HG02623 (cell line): ENCODE data around the gene MAP4.
"Not testable (repeated sequence)": the region's sequence is repeated elsewhere in the genome, so short reads cannot be mapped to it uniquely, and the experiment has no call there.

Experiments
- ATAC-seq: cut with Tn5 transposase; IDR thresholded peaks from one replicate; pipeline ENCODE4 v1.9.1; 2021; ENCODE audit warnings: moderate library complexity; ENCODE audit not compliant: unreplicated experiment

The MAP4 gene

DNA sequence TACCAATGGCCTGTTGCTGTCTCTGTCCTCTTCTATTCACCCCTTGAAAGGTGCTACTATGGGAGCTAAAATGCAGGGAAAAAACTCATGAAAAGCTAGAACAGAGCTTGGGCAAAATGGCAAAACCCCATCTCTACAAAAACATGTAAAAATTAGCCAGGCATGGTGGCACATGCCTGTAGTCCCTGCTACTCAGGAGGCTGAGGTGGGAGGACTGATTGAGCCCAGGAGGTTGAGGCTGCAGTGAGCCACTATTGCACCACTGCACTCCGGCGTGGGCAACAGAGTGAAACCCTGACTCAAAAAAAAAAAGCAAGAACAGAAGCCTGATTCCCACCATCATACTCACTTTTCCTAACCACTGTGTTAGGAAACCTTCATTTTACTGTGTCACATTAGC is 1.9 kb downstream of the MAP4 start:
- no peak for ATAC-seq

DNA sequence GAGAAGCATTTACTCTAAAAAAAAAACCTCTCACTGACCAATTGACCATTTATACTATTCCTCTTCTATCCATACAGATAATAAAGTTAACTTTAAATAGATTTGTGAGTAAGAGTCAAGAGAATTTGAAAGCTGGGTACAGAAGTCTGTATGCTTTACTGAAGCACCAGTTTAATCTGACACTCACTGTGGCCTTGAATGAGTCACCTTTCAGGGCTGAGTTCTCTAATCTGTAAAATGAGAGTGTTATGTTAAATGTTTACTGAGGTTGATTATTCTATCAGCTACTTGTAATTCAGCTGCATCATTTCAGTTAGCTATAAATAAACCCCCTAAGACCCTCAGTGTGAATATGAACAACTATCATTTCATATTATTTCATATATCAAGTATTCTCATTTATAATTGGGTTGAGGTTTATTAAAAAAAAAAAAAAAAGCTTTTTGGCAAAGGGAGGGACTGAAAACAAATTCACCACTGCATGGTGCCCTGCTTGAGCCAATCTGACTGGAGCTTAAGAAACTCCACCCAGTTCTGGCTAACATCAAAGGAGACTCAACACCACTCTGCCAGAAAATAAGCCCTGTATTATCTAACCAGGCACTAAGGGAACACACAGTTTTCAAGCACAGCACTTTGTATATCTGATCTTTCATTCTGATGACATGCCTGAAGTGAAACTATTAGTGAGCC is 2.8 kb downstream of the MAP4 start:
- ATAC-seq = no peak

DNA sequence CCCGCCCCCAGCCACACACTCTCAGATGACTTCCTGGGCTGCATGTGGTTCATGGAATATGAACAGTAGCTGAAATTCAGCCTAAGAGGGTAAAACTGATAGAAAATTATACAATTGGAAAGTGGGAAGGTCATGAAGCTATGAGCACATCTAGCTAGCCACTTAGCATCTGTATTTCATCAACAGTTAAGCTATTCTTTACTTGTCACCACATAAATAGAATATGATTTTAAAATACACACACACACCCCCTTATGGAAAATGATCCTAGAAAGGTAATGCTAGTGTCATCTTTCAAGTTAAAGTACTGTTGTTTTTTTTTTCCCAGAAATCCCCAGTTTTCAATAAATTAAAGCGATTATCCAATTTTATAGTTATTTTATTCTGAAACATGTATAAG is 3.6 kb downstream of the MAP4 start:
- ATAC-seq = no peak

DNA sequence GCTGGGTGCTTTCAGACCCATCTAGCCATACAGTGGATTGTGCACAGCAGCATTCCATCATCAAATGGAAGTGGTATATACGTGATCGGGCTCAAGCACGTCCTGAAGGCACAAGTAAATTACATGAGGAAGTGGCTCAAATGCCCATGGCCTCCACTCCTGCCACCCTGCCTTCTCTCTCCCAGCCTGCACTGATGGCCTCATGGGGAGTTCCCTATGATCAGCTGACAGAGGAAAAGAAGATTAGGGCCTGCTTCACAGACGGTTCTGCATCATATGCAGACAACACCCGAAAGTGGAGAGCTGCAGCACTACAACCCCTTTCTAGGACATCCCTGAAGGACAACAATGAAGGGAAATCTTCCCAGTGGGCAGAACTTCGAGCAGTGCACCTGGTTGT is 8.2 kb downstream of the MAP4 start:
- ATAC-seq = not testable (repeated sequence)

DNA sequence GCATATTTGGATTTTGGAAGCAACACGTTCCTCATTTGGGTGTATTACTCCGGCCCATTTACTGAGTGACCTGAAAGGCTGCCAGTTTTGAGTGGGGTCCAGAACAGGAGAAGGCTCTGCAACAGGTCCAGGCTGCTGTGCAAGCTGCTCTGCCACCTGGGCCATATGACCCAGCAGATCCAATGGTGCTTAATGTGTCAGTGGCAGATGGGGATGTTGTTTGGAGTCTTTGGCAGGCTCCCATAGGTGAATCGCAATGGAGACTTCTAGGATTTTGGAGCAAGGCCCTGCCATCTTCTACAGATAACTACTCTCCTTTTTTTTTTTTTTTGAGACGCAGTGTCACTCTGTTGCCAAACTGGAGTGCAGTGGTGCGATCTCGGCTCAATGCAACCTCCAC is 8.9 kb downstream of the MAP4 start:
- not testable (repeated sequence) for ATAC-seq

DNA sequence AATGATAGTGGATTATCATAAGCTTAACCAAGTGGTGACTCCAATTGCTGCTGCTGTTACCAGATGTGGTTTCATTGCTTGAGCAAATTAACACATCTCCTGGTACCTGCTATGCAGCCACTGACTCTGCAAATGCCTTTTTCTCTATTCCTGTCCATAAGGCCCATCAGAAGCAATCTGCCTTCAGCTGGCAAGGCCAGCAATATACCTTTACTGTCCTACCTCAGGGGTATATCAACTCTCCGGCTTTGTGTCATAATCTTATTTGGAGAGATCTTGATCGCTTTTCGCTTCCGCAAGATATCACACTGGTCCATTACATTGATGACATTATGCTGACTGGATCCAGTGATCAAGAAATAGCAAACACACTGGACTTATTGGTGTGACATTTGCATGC is 9.4 kb downstream of the MAP4 start:
- ATAC-seq = not testable (repeated sequence)

DNA sequence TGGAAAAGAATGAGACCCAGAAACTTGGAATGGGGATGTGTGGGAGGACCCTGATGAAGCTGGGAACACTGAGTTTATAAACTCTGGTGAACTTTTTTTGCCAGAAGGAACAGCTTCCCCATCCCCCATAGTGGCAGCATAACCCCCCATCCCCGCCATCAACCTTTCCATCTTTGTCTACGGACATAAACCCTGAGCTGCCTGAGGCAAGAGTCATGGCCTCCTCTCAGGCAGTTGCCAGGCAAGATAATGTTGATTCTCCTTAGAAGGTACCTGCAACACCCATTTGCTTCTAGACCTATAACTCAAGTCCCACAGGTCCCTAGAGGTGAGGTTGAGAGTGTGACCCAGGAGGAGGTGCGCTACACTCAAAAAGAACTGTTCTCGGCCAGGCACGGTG is 11.5 kb downstream of the MAP4 start:
- no peak for ATAC-seq

DNA sequence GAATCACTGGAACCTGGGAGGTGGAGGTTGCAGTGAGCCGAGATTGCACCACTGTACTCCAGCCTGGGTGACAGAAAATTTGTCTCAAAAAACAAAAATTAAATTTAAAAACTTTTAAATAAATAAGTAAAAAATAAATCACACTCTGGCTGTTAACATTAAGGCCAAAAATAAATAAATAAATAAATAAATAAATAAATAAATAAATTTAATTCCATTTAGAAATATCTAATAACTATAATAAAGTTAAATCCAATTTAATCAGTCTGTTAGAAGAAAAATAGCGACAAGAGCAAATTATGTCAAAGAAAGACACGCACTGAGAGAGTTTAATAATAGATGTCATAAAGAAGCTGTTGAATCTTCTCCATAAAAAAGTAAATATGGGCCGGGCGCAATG is 13.4 kb downstream of the MAP4 start:
- no peak for ATAC-seq

DNA sequence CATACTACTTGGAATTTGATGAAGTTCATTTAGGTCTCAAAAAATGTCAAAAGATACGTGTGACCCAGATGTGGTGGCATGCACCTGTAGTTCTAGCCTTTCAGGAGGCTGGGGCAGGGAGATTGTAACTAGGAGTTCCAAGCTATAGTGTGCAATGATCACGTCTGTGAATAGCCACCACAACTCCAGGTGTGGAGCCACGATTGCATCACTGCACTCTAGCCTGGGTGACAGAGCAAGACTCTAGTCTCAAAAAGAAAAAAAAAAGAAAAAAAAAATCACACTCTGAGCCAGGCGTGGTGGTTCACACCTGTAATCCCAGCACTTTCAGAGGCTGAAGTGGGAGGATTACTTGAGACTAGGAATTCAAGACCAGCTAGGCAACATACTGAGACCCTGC is 14.2 kb downstream of the MAP4 start:
- no peak for ATAC-seq

DNA sequence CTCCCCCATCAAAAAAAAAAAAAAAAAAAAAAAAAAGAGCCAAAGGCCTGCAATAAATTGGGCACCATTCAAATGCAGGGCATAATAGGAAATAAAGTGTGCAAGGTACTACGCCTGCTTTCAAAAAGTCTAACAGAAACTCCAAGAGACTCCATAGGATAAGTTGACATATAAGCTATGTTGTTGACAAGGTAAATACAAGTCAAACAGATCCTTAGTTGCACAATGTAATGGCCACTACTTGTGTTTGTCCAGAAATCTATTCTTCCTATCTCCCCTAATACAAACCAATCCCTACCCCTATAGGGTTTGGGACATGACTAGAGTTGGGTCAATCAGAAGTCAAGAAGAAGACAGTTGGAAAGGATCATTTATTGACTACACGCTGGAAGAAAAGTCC is 16.0 kb downstream of the MAP4 start:
- ATAC-seq = no peak

DNA sequence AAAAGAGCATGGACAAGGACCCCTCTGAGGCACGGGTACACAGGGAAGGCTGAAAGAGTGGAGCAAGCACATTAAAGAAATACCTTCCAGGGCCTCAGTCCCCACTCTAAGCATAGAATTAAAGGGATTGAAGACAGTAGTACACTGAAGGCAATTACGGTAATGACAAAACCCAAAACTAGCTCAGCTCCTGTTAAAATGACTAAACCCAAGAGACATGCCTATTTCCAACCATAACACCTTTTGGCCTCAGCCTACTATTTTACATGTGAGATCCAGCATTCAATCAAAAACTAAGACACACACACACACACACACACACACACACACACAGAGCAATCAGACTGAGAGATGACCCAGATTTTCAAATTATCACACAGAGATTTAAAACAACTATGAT is 19.8 kb downstream of the MAP4 start:
- no peak for ATAC-seq

DNA sequence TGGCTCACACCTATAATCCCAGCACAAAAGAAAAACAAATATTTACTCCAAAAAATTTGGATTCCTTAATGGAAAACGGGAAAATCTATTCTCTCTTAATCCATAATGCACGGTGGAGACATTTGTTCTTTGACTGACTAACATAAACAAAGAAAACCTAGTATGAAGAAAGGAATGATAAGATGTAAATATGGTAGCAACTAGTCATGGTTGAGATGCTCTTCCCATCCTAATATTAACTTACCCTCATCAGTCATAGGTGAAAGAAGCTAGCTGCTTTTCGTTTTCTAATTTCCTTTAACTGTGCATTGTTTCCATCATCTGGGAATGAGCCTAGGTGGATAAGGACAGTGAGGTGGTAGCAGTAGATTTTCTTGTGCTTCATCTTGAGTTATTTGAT is 22.0 kb downstream of the MAP4 start:
- ATAC-seq = no peak

DNA sequence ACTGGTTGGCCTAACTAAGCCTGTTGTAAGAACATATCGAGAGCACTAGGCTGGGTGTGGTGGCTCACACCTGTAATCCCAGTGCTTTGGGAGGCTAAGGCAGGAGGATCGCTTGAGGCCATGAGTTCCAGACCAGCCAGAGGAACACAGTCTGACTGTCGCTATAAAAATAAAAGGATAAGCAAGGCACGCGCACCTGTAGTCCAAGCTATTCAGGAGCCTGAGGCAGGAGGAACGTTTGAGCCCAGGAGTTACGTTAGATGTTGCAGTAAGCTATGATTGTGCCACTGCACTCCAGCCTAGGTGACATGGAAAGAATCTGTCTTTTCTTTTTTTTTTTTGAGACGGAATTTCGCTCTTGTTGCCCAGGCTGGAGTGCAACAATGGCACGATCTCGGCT is 24.9 kb downstream of the MAP4 start:
- no peak for ATAC-seq

DNA sequence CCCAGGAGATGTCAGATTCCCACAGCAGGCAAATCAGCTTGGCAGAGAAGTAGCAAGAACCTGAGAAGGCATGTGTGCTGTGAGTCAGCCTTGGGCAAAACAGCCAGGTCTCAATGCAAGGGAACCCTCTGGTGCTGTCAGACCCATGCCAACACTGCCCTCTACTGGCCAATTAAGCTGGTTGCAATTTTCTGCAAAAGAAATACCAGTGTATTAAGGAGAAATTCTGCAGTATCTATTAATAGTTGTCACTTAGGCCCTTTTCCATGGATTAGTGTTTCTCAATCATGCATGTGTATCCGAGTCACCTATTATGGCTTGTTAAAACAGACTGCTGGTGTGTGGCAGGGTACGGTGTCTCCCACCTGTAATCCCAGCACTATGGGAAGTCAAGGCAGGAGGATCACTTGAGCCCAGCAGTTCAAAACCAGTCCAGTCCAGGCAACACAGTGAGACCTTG is 26.2 kb downstream of the MAP4 start:
- ATAC-seq = no peak

DNA sequence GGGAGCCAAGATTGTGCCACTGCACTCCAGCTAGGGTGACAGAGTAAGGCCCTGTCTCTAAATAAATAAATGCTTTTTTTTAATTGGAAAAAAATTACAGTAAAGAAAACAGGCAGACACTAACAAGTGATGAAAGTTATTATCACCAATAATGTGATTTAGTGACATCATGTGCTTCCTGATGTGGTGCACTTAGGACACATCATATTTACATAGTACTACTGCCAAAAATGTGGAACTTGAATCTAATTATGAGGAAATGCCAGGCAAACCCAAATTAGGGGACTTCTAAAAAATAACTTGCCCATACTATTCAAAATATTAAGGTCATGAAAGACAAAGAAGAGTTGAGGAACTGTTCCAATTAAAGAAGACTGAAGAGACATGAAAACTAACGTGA is 30.8 kb downstream of the MAP4 start:
- no peak for ATAC-seq

DNA sequence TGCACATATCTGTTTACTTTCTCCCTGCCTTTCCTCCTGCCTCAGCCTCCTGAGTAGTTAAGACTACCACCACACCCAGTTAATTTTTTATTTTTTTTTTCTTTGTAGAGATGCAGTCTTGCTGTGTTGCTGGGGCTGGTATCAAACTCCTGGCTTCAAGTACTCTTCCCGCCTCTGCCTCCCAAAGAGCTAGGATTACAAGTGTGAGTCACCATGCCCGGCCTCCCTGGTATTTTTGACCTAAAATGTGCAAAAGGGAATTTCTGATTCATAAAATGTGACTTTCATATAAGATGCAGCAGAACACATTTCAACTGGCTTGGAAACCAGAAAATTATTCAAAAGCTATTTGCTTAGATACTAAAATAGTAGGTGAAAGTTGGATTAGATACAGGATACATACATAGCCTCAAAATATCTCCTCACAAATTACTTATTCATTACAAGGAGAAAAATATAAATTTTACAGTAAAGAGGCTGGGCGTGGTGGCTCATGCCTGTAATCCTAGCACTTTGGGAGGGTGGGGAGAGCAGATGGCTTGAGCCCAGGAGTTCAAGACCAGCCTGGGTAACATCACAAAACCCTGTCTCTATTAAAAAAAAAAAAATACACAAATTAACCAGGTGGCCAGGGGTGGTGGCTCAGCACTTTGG is 32.0 kb downstream of the MAP4 start:
- no peak for ATAC-seq

DNA sequence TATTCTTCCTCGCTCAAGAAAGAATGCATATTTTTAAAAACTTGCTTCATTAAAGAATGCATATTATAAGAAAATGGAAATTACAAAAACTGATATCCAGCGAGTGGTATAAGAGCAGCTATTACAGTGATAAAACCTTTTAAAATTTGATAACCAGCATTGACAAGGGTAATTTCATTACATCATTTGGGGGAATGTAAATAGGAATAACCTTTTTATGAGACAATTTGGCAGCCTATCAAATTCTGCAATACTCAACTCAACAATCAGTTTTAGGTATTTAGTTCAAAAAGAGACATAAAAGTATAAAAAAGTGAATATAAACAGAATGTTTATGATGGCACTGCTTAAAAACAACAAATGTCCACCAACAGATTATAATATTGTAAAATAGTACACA is 35.4 kb downstream of the MAP4 start:
- ATAC-seq = no peak

DNA sequence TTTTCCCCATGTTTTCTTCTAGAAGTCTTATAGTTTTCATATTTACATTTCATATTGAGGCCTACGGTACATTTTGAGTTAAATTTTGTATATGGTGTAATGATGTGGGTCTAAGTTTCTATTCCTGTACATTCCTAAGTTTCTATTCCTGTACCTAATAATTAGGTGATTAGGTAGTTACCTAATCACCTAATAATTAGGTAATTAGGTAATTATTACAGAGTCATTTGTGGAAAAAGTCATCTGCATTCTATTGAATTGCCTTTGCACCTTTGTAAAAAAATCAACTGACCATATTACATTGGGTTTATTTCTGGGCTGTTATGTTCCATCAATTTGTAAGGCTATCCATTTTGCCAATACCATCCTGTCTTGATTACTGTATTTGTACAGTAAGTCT is 37.1 kb downstream of the MAP4 start:
- no peak for ATAC-seq

DNA sequence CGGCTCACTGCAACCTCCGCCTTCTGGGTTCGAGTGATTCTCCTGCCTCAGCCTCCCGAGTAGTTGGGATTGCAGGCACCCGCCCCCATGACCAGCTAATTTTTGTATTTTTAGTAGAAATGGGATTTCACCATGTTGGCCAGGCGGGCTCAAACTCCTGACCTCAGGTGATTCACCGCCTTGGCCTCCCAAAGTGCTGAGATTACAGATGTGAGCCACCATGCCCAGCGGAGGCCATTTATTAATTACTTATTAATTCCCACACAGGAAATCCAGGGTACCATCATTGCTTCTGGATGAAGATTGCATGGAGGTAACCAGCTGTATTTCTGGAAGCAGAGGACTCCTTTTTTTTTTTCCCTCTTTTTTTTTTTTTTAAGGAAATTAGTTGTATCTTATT is 37.8 kb downstream of the MAP4 start:
- ATAC-seq = no peak

DNA sequence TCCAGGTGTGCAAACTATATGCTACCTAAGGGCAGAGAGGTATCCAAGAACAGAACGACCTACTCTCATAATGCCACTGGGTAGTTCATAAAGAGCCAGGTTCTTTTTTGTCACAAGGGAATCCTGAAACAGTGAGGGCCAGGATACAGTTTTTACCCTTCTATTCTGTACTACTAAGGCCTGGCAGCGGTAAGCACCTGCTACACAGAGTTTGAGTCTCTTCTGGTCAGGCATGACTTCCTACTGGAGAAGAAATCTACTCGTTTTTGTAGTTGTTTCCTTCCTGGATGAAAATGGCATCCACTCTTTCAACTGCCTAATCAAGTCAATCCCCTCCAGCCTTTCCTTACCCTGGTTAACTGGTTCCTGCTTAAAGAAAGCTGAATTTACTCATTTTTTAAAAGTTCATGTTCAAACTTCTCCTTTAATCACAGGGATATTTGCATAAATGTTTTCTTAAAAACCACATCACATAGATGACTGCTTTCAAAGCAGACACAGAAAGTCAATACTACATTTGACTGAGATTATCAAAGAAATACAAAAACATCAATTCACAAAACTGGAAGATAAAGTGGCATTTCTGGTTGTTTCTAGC is 40.0 kb downstream of the MAP4 start:
- ATAC-seq = no peak

DNA sequence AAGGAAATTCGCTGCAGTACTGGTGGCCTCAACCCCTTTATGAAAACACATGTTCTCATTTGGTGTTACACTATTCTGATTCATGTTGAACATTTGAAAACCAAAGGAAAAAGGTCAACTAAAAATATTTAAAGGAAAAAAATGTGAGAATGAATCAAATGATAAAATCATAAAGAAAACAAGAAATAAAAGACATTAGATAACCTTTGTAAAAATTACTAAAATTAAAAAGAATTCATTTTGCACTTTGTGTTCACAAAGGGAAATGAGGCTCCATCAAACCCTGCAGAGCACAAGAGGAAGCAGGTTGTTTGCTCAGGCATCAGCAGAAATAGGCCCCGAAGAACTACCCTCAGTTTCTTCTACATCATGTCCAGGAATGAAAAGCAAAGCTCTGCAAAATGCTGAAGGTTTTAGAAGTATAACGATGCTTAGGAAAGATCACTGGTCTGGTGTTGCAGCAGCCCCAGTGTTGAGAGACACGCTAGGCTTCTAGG is 41.2 kb downstream of the MAP4 start:
- ATAC-seq = no peak

DNA sequence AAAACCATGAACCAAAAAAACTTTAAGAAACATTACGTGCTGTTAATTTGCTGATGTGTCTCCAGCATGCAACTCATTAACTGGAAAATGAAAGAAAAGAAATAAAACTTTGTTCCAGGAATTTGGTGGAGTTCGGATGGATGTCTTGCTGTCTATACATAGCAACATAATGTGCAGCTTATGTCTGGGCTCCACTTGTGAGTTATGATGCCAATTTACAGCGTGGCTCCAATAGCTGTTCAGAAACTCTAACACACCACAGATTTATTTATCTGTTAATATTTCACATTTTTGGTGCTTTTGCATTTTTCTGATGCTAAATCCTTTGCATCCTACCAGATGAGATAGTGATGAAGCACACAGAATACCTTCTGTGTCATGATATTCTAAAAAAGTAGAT is 45.1 kb downstream of the MAP4 start:
- no peak for ATAC-seq
